IMR-90 (cell line): Measurements from ENCODE around the gene NFIX. TPM values are rescaled to one million over a fixed set of nuclear protein-coding genes. Genes with fewer than 3 reads are reported as not detected.

Source experiments
- ATAC-seq: fragments of 200-7000 bp; cut with Tn5 transposase; 2 replicates; pipeline ENCODE4 v1.9.1; 2020; ENCODE audit warnings: low read depth, mild to moderate bottlenecking, moderate library complexity
- BruUV-seq: library from RNA; stranded (reverse); fragments of 400-500 nt; replicated peaks from 2 replicates; lab custom pipeline; 2021; lab: Mats Ljungman, UMichigan
- CTCF ChIA-PET: fragments of 300-600 bp; formaldehyde crosslinking; extraction: SDS; loops from one replicate; lab custom pipeline; 2021; ENCODE audit warnings: antibody characterized with exemption; lab: Yijun Ruan, JAX
- POLR2A ChIA-PET: fragments of 300-600 bp; sonication (Branson Sonifier 250); formaldehyde crosslinking; loops from one replicate; lab custom pipeline; 2022; ENCODE audit warnings: antibody characterized with exemption; ENCODE audit not compliant: unreplicated experiment; lab: Charles Lee
- DNase-seq: peaks from one replicate; pipeline ENCODE4 v3.0.0; 2013
- H2AFZ ChIP-seq: replicated peaks from 2 replicates; pipeline ENCODE3; 2013; ENCODE audit warnings: low read length, mild to moderate bottlenecking; ENCODE audit not compliant: poor library complexity
- H2AK5ac ChIP-seq: 2 replicates; pipeline ENCODE4 v1.6.1; 2013; ENCODE audit warnings: low read depth, low read length, inconsistent platforms
- H2AK9ac ChIP-seq: replicated peaks from 2 replicates; pipeline ENCODE3; 2013; ENCODE audit warnings: mild to moderate bottlenecking, low read depth, low read length, moderate library complexity; ENCODE audit not compliant: poor library complexity
- H2BK120ac ChIP-seq: 2 replicates; pipeline ENCODE4 v1.6.1; 2013; ENCODE audit warnings: low read depth, low read length, inconsistent platforms
- H2BK15ac ChIP-seq: 3 replicates; pipeline ENCODE4 v1.6.1; 2013; ENCODE audit warnings: low read depth, low read length, inconsistent platforms
- H2BK20ac ChIP-seq: 2 replicates; pipeline ENCODE4 v1.6.1; 2013; ENCODE audit warnings: low read depth, mild to moderate bottlenecking, inconsistent platforms, low read length, moderate library complexity
- H2BK5ac ChIP-seq: 2 replicates; pipeline ENCODE4 v1.6.1; 2013; ENCODE audit warnings: mild to moderate bottlenecking, low read depth, low read length, inconsistent platforms; ENCODE audit not compliant: poor library complexity, severe bottlenecking
- H3K14ac ChIP-seq: replicated peaks from 2 replicates; pipeline ENCODE4 v1.6.1; 2013; ENCODE audit warnings: low read depth, low read length, inconsistent platforms
- H3K18ac ChIP-seq: 2 replicates; pipeline ENCODE4 v1.6.1; 2013; ENCODE audit warnings: low read depth, low read length, control low read depth
- H3K23ac ChIP-seq: 2 replicates; pipeline ENCODE4 v1.6.1; 2013; ENCODE audit warnings: low read depth, low read length, inconsistent platforms
- H3K27ac ChIP-seq: 2 replicates; pipeline ENCODE4 v1.5.1; 2013; ENCODE audit warnings: mild to moderate bottlenecking, control low read depth, low read length; ENCODE audit not compliant: insufficient read depth
- H3K27me3 ChIP-seq: 2 replicates; pipeline ENCODE4 v1.6.1; 2013; ENCODE audit warnings: low read length; ENCODE audit not compliant: control insufficient read depth, insufficient read depth
- H3K36me3 ChIP-seq: 2 replicates; pipeline ENCODE4 v1.6.1; 2013; ENCODE audit warnings: low read length, mixed read lengths; ENCODE audit not compliant: control insufficient read depth, insufficient read depth
- H3K4ac ChIP-seq: 2 replicates; pipeline ENCODE4 v1.6.1; 2013; ENCODE audit warnings: low read depth, low read length, inconsistent platforms
- H3K4me1 ChIP-seq: 2 replicates; pipeline ENCODE4 v1.6.1; 2013; ENCODE audit warnings: low read length, mixed read lengths; ENCODE audit not compliant: control insufficient read depth, insufficient read depth
- H3K4me2 ChIP-seq: 2 replicates; pipeline ENCODE4 v1.6.1; 2013; ENCODE audit warnings: low read depth, mild to moderate bottlenecking, control low read depth, low read length, moderate library complexity
- H3K4me3 ChIP-seq: 2 replicates; pipeline ENCODE4 v1.5.1; 2013; ENCODE audit warnings: low read depth, mild to moderate bottlenecking, control low read depth, low read length, moderate library complexity; ENCODE audit not compliant: insufficient read depth
- H3K56ac ChIP-seq: 2 replicates; pipeline ENCODE4 v1.6.1; 2013; ENCODE audit warnings: low read length, inconsistent platforms; ENCODE audit not compliant: insufficient read depth; ENCODE audit errors: extremely low read depth
- H3K79me1 ChIP-seq, 2 experiments: 2 replicates each; pipeline ENCODE4 v1.6.1; 2013; ENCODE audit warnings: low read length in 2 of 2, inconsistent platforms in 1 of 2, low read depth in 1 of 2
- H3K9ac ChIP-seq: 2 replicates; pipeline ENCODE4 v1.6.1; 2013; ENCODE audit warnings: low read depth, low read length, control low read depth
- H3K9me1 ChIP-seq: 2 replicates; pipeline ENCODE4 v1.6.1; 2013; ENCODE audit warnings: low read length, inconsistent platforms; ENCODE audit not compliant: insufficient read depth
- H3K9me3 ChIP-seq: 2 replicates; pipeline ENCODE4 v1.6.1; 2013; ENCODE audit warnings: low read length; ENCODE audit not compliant: control insufficient read depth, insufficient read depth
- H4K20me1 ChIP-seq: 2 replicates; pipeline ENCODE4 v1.6.1; 2013; ENCODE audit warnings: low read length, inconsistent platforms; ENCODE audit not compliant: insufficient read depth
- H4K5ac ChIP-seq: 2 replicates; pipeline ENCODE4 v1.6.1; 2013; ENCODE audit warnings: mild to moderate bottlenecking, low read depth, low read length, control low read depth
- H4K8ac ChIP-seq, 2 experiments: 2 replicates each; pipeline ENCODE4 v1.6.1; 2013; ENCODE audit warnings: low read depth in 2 of 2, low read length in 2 of 2, control low read depth in 1 of 2, inconsistent platforms in 1 of 2
- H4K91ac ChIP-seq: 2 replicates; pipeline ENCODE4 v1.6.1; 2013; ENCODE audit warnings: low read depth, low read length, inconsistent platforms; ENCODE audit not compliant: insufficient read depth
- BHLHE40 ChIP-seq: fragments of 150-350 bp; IDR thresholded peaks from 2 replicates; pipeline ENCODE4 v1.6.1; 2016; ENCODE audit warnings: mild to moderate bottlenecking, low read depth, low read length
- CEBPB ChIP-seq: IDR thresholded peaks from 2 replicates; pipeline ENCODE4 v1.6.1; 2012; ENCODE audit warnings: low read depth, low read length, improper control_type of control experiment
- CHD1 ChIP-seq: IDR thresholded peaks from 2 replicates; pipeline ENCODE4 v1.6.1; 2012; ENCODE audit warnings: low read depth, low read length, improper control_type of control experiment
- ELK1 ChIP-seq: fragments of 150-350 bp; IDR thresholded peaks from 2 replicates; pipeline ENCODE4 v1.6.1; 2016; ENCODE audit warnings: low read depth, mild to moderate bottlenecking, low read length, moderate library complexity, borderline replicate concordance
- FOS ChIP-seq: fragments of 150-350 bp; IDR thresholded peaks from 2 replicates; pipeline ENCODE4 v1.6.1; 2016; ENCODE audit warnings: low read depth, low read length
- MAFK ChIP-seq: IDR thresholded peaks from 2 replicates; pipeline ENCODE4 v1.6.1; 2012; ENCODE audit warnings: low read depth, low read length, improper control_type of control experiment
- MAZ ChIP-seq: IDR thresholded peaks from 2 replicates; pipeline ENCODE4 v1.6.1; 2012; ENCODE audit warnings: low read depth, mild to moderate bottlenecking, low read length, improper control_type of control experiment, moderate library complexity, borderline replicate concordance
- MXI1 ChIP-seq: IDR thresholded peaks from 2 replicates; pipeline ENCODE4 v1.6.1; 2012; ENCODE audit warnings: low read depth, mild to moderate bottlenecking, low read length, moderate library complexity, borderline replicate concordance
- NFE2L2 ChIP-seq: fragments of 150-350 bp; IDR thresholded peaks from 2 replicates; pipeline ENCODE4 v1.6.1; 2016; ENCODE audit warnings: low read depth, mild to moderate bottlenecking, low read length
- POLR2A ChIP-seq: IDR thresholded peaks from 2 replicates; pipeline ENCODE4 v1.6.1; 2012; ENCODE audit warnings: mild to moderate bottlenecking, low read depth, low read length
- RAD21 ChIP-seq: IDR thresholded peaks from 2 replicates; pipeline ENCODE4 v1.6.1; 2012; ENCODE audit warnings: low read length, improper control_type of control experiment
- RCOR1 ChIP-seq: IDR thresholded peaks from 2 replicates; pipeline ENCODE4 v1.6.1; 2012; ENCODE audit warnings: mild to moderate bottlenecking, low read length, improper control_type of control experiment; ENCODE audit not compliant: insufficient replicate concordance
- RFX5 ChIP-seq: IDR thresholded peaks from 2 replicates; pipeline ENCODE4 v1.8.0; 2012; ENCODE audit warnings: low read depth, mild to moderate bottlenecking, low read length, moderate library complexity
- SMC3 ChIP-seq: fragments of 150-350 bp; IDR thresholded peaks from 2 replicates; pipeline ENCODE4 v1.6.1; 2016; ENCODE audit warnings: low read depth, mild to moderate bottlenecking, antibody characterized with exemption, low read length, moderate library complexity
- WGBS, 2 experiments: methylation state at CpG; one replicate each; pipeline versions ENCODE4 v1.1.5 to v1.1.7; 2013; ENCODE audit warnings: missing lambda C conversion rate in 2 of 2; ENCODE audit not compliant: insufficient read length in 1 of 2; ENCODE audit errors: extremely low coverage in 2 of 2; 5-methylcytosine and 5-hydroxymethylcytosine counted together
- dilution Hi-C: fragments of 300-500 bp; cut with HindIII; formaldehyde crosslinking; loops from one replicate; pipeline ENCODE4 v1.14.3; 2018; ENCODE audit warnings: low sequenced_read_pairs; ENCODE audit not compliant: unreplicated experiment
- in situ Hi-C: fragments of 300-500 bp; cut with MboI; formaldehyde crosslinking; loops from 3 replicates; pipeline ENCODE4 v1.14.3; 2019; ENCODE audit warnings: low sequenced_read_pairs, inconsistent platforms, mixed read lengths
- intact Hi-C: fragments of 100-400 bp; cut with micrococcal nuclease; formaldehyde crosslinking; loops from 2 replicates; pipeline ENCODE4 v1.10.0; 2022
- polyA plus RNA-seq, 3 experiments: library from polyadenylated mRNA; depleted of rRNA; stranded (reverse); fragments of >200 nt; gene quantifications; 2 replicates each; pipeline ENCODE4 v1.2.3, GENCODE V29; 2012; ENCODE audit warnings: low replicate concordance in 1 of 3
- total RNA-seq: library from RNA; depleted of rRNA; stranded (reverse); fragments of >200 nt; gene quantifications from 2 replicates; pipeline ENCODE4 v1.2.3, GENCODE V29; 2012
- TF ChIP-seq, protein P1 (sequence below): conservative IDR thresholded peaks from 2 replicates; pipeline ENCODE4 v1.5.1; 2012; ENCODE audit warnings: mild to moderate bottlenecking, low read depth, low read length, improper control_type of control experiment
- TF ChIP-seq, protein P2 (sequence below): fragments of 150-350 bp; IDR thresholded peaks from 2 replicates; pipeline ENCODE4 v1.6.1; 2017; ENCODE audit warnings: mild to moderate bottlenecking, antibody characterized with exemption, low read length, low read depth

Gene NFIX
- total and polyA plus RNA-seq, 2 of the 4 experiments (the other 2 are of a cell fraction): 10.2 to 47.7 TPM

GRCh38 chr19:13005253-13005652 is 10.0 kb downstream of the NFIX start:
- 90% methylated on average over 3 of the region's 4 CpGs; no CpG with 5 or more reads in 1 of the 2 experiments for WGBS, 2 experiments
- no TSS peak for BruUV-seq
- no peak for TF ChIP-seq RCOR1
- no peak for TF ChIP-seq ELK1
- no peak for TF ChIP-seq MAFK
- no peak for TF ChIP-seq MXI1
- TF ChIP-seq, protein P1, sequence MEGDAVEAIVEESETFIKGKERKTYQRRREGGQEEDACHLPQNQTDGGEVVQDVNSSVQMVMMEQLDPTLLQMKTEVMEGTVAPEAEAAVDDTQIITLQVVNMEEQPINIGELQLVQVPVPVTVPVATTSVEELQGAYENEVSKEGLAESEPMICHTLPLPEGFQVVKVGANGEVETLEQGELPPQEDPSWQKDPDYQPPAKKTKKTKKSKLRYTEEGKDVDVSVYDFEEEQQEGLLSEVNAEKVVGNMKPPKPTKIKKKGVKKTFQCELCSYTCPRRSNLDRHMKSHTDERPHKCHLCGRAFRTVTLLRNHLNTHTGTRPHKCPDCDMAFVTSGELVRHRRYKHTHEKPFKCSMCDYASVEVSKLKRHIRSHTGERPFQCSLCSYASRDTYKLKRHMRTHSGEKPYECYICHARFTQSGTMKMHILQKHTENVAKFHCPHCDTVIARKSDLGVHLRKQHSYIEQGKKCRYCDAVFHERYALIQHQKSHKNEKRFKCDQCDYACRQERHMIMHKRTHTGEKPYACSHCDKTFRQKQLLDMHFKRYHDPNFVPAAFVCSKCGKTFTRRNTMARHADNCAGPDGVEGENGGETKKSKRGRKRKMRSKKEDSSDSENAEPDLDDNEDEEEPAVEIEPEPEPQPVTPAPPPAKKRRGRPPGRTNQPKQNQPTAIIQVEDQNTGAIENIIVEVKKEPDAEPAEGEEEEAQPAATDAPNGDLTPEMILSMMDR: no peak
- no peak for TF ChIP-seq POLR2A
- TF ChIP-seq BHLHE40: no peak
- TF ChIP-seq RAD21: no peak
- no peak for TF ChIP-seq CEBPB
- no peak for TF ChIP-seq MAZ
- TF ChIP-seq CHD1: no peak
- no peak for TF ChIP-seq NFE2L2
- TF ChIP-seq SMC3: no peak
- TF ChIP-seq, protein P2, sequence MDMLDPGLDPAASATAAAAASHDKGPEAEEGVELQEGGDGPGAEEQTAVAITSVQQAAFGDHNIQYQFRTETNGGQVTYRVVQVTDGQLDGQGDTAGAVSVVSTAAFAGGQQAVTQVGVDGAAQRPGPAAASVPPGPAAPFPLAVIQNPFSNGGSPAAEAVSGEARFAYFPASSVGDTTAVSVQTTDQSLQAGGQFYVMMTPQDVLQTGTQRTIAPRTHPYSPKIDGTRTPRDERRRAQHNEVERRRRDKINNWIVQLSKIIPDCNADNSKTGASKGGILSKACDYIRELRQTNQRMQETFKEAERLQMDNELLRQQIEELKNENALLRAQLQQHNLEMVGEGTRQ: no peak
- no peak for TF ChIP-seq RFX5
- TF ChIP-seq FOS: no peak
- no peak overlapping the region for H2BK15ac ChIP-seq
- no peak overlapping the region for H2BK5ac ChIP-seq
- H4K91ac ChIP-seq: no peak overlapping the region
- no peak overlapping the region for H2BK120ac ChIP-seq
- peaks cover 13% of the 10 kb centered on the region for H3K9me1 ChIP-seq
- no peak overlapping the region for H3K18ac ChIP-seq
- H4K5ac ChIP-seq: no peak overlapping the region
- no peak overlapping the region for H2AK9ac ChIP-seq
- POLR2A ChIA-PET: interaction anchor here (0.6 kb wide), 1 partner anchor 176 kb away, joined by 3 read pairs; no protein-coding TSS in a partner anchor
- H2AK5ac ChIP-seq: no peak overlapping the region
- H4K20me1 ChIP-seq: peaks cover 66% of the 10 kb centered on the region
- H3K4ac ChIP-seq: no peak overlapping the region
- H3K23ac ChIP-seq: no peak overlapping the region
- intact Hi-C loops (no loop called here), in situ Hi-C loops (no loop called here), dilution Hi-C loops (no loop called here)
- no peak overlapping the region for H2BK20ac ChIP-seq
- no peak overlapping the region for H3K4me2 ChIP-seq
- DNase-seq: no peak
- no peaks in the 10 kb centered on the region for H3K27me3 ChIP-seq
- no peaks in the 10 kb centered on the region for H3K9me3 ChIP-seq
- H2AFZ ChIP-seq: no peak overlapping the region
- H3K14ac ChIP-seq: no peak overlapping the region
- ATAC-seq: no peak
- H3K4me3 ChIP-seq: no peak overlapping the region
- CTCF ChIA-PET: interaction anchor here (1.4 kb wide), 1 partner anchor 29 kb away, joined by 4 read pairs; no protein-coding TSS in a partner anchor
- H3K56ac ChIP-seq: no peak overlapping the region
- H3K4me1 ChIP-seq: peaks cover 13% of the 10 kb centered on the region; the same call in 1 of the 2 replicates
- no peak overlapping the region for H3K9ac ChIP-seq
- H3K36me3 ChIP-seq: peaks cover 9% of the 10 kb centered on the region
- no peak overlapping the region for H4K8ac ChIP-seq
- no peak overlapping the region for H3K27ac ChIP-seq
- H3K79me1 ChIP-seq: peaks cover 12 to 74% of the 10 kb centered on the region in 2 experiments
